Esophagus (tissue), 2 donors: ENCODE data around the gene NHEJ1. TPM values are rescaled to one million over a fixed set of nuclear protein-coding genes. Genes with fewer than 3 reads are reported as not detected.

Experiments
- H3K27ac ChIP-seq, 2 donors: one replicate each; pipeline ENCODE4 v1.5.1; 2013; ENCODE audit warnings: low read depth in 2 of 2, mild to moderate bottlenecking in 2 of 2, inconsistent platforms in 1 of 2, low read length in 1 of 2, moderate library complexity in 1 of 2
- H3K27me3 ChIP-seq, 2 donors: one replicate each; pipeline ENCODE4 v1.6.1; 2013; ENCODE audit warnings: low read length in 2 of 2, control low read depth in 1 of 2, mild to moderate bottlenecking in 1 of 2; ENCODE audit not compliant: insufficient read depth in 2 of 2, control insufficient read depth in 1 of 2
- H3K36me3 ChIP-seq, 2 donors: one replicate each; pipeline ENCODE4 v1.6.1; 2013; ENCODE audit warnings: low read length in 1 of 2; ENCODE audit not compliant: control insufficient read depth in 2 of 2, insufficient read depth in 2 of 2
- H3K4me1 ChIP-seq, 2 donors: one replicate each; pipeline ENCODE4 v1.6.1; 2013; ENCODE audit warnings: low read length in 1 of 2; ENCODE audit not compliant: control insufficient read depth in 2 of 2, insufficient read depth in 2 of 2
- H3K4me3 ChIP-seq, 2 donors: one replicate each; pipeline ENCODE4 v1.5.1; 2013; ENCODE audit warnings: low read length in 2 of 2, mild to moderate bottlenecking in 2 of 2, low read depth in 1 of 2, moderate library complexity in 1 of 2
- H3K9me3 ChIP-seq, 2 donors: one replicate each; pipeline ENCODE4 v1.6.1; 2013; ENCODE audit warnings: mild to moderate bottlenecking in 2 of 2, low read depth in 1 of 2, low read length in 1 of 2, moderate library complexity in 1 of 2; ENCODE audit not compliant: control insufficient read depth in 2 of 2, insufficient read depth in 1 of 2
- WGBS, 2 donors: extraction: QIAGEN DNeasy Blood & Tissue Kit; methylation state at CpG; one replicate each; pipeline ENCODE4 v1.1.7; 2013; 5-methylcytosine and 5-hydroxymethylcytosine counted together
- polyA plus RNA-seq, 2 donors: library from polyadenylated mRNA; stranded (reverse); fragments of 200-250 nt; gene quantifications; one replicate each; pipeline ENCODE4 v1.2.3, GENCODE V29; 2013
- donor health status: healthy with polysubstance abuse.
- donor health status: Bipolar disorder and iron deficiency.

NHEJ1 gene
- polyA plus RNA-seq, 2 donors: 4.4 to 5.9 TPM

DNA sequence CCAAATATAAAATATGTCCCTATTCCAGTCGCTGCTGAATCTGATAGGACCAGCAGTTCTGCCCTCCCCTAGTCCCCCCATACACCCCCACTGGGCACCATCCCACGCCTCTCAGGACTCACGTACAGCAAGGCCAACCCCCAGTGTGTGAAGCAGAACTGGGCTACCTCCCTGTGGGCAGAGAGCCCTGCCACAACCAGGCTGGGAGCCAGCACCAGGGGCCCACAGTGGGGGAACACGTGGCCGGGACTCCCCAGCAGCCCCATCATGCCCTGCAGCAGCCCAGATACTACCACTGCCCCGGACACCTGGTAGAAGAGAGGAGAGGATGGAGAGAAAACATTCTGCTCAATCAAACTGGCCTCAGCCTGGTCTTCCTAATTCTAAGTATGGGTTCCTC is 7.9 kb upstream of the NHEJ1 start:
- H3K9me3 ChIP-seq: no peaks in the 10 kb centered on the region
- peaks cover 0 to 3% of the 10 kb centered on the region in 2 donors for H3K4me1 ChIP-seq
- peaks cover 0 to 12% of the 10 kb centered on the region in 2 donors for H3K36me3 ChIP-seq
- no peak overlapping the region for H3K27ac ChIP-seq
- H3K27me3 ChIP-seq: no peaks in the 10 kb centered on the region
- no peak overlapping the region for H3K4me3 ChIP-seq
- 45 to 54% methylated on average over 6 of the region's 6 CpGs for WGBS, 2 donors

- H3K27ac ChIP-seq: no peak overlapping the region
- H3K36me3 ChIP-seq: peaks cover 0 to 8% of the 10 kb centered on the region in 2 donors
- H3K27me3 ChIP-seq: no peaks in the 10 kb centered on the region
- no peaks in the 10 kb centered on the region for H3K9me3 ChIP-seq
- H3K4me1 ChIP-seq: peaks cover 0 to 3% of the 10 kb centered on the region in 2 donors
- H3K4me3 ChIP-seq: no peak overlapping the region
- 71 to 72% methylated on average over 5 of the region's 5 CpGs for WGBS, 2 donors
Observed at GRCh38 chr2:219167997-219168396, 7.4 kb upstream of the NHEJ1 start.

- no peaks in the 10 kb centered on the region for H3K4me1 ChIP-seq
- no peaks in the 10 kb centered on the region for H3K36me3 ChIP-seq
- H3K9me3 ChIP-seq: no peaks in the 10 kb centered on the region
- no peak overlapping the region for H3K4me3 ChIP-seq
- H3K27ac ChIP-seq: no peak overlapping the region
- H3K27me3 ChIP-seq: no peaks in the 10 kb centered on the region
- 85 to 87% methylated on average over 10 of the region's 10 CpGs for WGBS, 2 donors
Observed at GRCh38 chr2:219165058-219165911, 4.7 kb upstream of the NHEJ1 start.

GRCh38 chr2:219163156-219163555 is 2.5 kb upstream of the NHEJ1 start:
- Histone ChIP-seq H3K4me3 (no peak overlapping the region), H3K9me3 (no peaks in the 10 kb centered on the region), H3K27ac (no peak overlapping the region), H3K27me3 (no peaks in the 10 kb centered on the region), H3K36me3 (no peaks in the 10 kb centered on the region), H3K4me1 (peaks cover 0 to 3% of the 10 kb centered on the region in 2 donors)
- WGBS, 2 donors: 92 to 93% methylated on average over 6 of the region's 6 CpGs

DNA sequence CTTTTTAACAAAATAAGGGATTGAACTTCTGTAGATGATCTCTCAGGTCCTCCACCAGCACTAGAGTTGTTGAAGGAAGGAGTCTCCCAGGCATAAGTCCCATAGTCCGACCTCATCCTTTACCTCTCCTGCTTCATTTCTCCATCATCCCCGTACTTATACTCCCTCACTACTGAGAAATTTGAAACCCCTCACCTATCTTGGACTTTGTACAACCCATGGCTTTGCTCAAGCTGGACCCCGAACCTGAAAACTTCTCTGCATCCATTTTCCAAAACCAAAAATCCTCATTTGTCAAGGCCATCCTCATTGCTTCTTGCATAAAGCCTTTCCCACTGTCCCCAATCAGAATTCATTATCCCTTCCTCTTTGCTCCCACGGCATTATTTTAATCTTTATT is 482 bp upstream of the NHEJ1 start:
- H3K4me3 ChIP-seq: peak overlapping the region; percentile 64 to 70
- no peaks in the 10 kb centered on the region for H3K27me3 ChIP-seq
- no peaks in the 10 kb centered on the region for H3K9me3 ChIP-seq
- H3K27ac ChIP-seq: peak overlapping the region; percentile 93 to 96
- WGBS, 2 donors: 70 to 72% methylated on average over 4 of the region's 4 CpGs
- H3K4me1 ChIP-seq: peaks cover 0 to 3% of the 10 kb centered on the region in 2 donors
- peaks cover 3 to 4% of the 10 kb centered on the region in 2 donors for H3K36me3 ChIP-seq

DNA sequence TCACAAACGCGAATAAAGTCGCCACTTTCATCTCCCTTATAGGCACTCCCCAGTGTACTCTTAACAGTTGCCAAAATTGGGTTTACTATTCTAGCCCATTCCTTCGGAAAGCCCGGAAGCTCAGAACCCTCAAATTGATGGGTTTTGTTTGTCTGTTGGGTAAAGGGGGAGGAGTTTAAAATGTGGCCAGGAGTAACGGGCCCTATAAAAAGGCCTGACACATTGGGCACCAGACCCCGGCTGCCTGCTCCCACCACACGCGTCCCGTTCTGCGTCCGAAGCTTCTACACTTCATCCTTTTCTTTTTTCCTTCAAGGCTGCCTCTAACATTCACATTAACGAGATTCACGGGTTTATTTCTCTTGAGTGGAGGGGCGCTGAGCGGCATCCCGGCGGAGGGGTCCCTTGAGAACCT is 837 bp downstream of the NHEJ1 start:
- no peaks in the 10 kb centered on the region for H3K27me3 ChIP-seq
- H3K4me1 ChIP-seq: peaks cover 0 to 3% of the 10 kb centered on the region in 2 donors
- H3K36me3 ChIP-seq: peaks cover 3 to 4% of the 10 kb centered on the region in 2 donors
- no peaks in the 10 kb centered on the region for H3K9me3 ChIP-seq
- peak overlapping the region; percentile 93 to 96 for H3K27ac ChIP-seq
- WGBS, 2 donors: 4 to 7% methylated on average over 18 of the region's 18 CpGs
- peak overlapping the region in 1 of 2 donors; percentile 64 for H3K4me3 ChIP-seq

GRCh38 chr2:219158586-219158985 is 2.0 kb downstream of the NHEJ1 start:
- 89 to 92% methylated on average over 3 of the region's 3 CpGs for WGBS, 2 donors
- no peak overlapping the region for H3K4me3 ChIP-seq
- H3K4me1 ChIP-seq: peaks cover 0 to 3% of the 10 kb centered on the region in 2 donors
- H3K36me3 ChIP-seq: peaks cover 3 to 4% of the 10 kb centered on the region in 2 donors
- H3K9me3 ChIP-seq: no peaks in the 10 kb centered on the region
- H3K27me3 ChIP-seq: no peaks in the 10 kb centered on the region
- H3K27ac ChIP-seq: no peak overlapping the region

DNA sequence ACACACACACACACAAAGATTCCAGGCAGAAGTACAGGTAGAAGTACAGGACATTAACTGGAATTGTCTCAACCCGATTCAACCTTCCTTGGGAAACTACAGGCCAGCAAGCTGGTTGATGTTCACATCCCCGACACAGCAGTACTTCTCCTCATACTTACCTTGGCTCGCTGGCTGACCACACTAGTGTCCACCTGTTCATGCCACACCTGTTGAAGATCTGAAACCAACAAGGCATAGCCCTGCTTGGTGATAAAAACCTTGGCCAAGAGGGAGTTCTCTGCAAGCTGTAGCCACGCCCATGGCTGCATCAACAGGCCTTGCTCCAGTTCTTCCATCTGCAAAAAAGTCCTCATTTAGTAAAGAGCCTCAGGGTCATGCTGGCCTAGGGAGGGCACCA is 2.6 kb downstream of the NHEJ1 start:
- Histone ChIP-seq H3K9me3 (no peaks in the 10 kb centered on the region), H3K27ac (no peak overlapping the region), H3K4me1 (peaks cover 0 to 3% of the 10 kb centered on the region in 2 donors), H3K4me3 (no peak overlapping the region), H3K27me3 (no peaks in the 10 kb centered on the region), H3K36me3 (peaks cover 3 to 4% of the 10 kb centered on the region in 2 donors)
- WGBS, 2 donors: 93% methylated on average over 4 of the region's 4 CpGs

GRCh38 chr2:219157396-219157795 is 3.2 kb downstream of the NHEJ1 start:
- H3K4me1 ChIP-seq: peaks cover 0 to 3% of the 10 kb centered on the region in 2 donors
- H3K36me3 ChIP-seq: peaks cover 3 to 4% of the 10 kb centered on the region in 2 donors
- H3K27ac ChIP-seq: no peak overlapping the region
- WGBS, 2 donors: 88 to 92% methylated on average over 8 of the region's 8 CpGs
- no peaks in the 10 kb centered on the region for H3K9me3 ChIP-seq
- no peak overlapping the region for H3K4me3 ChIP-seq
- H3K27me3 ChIP-seq: no peaks in the 10 kb centered on the region
